ENCODE data around the gene PRPS1L1.

GRCh38 chr7:18036783-18037182 is 9.1 kb upstream of the PRPS1L1 start:
- TF ChIP-seq CTCF (IDR thresholded peaks at IDR 0.05; ENCODE audit: low read length) (no peak), EZH2 (optimal IDR thresholded peaks at IDR 0.05; ENCODE audit: low read depth, low read length) (no peak)

All from MM.1S (cell line).